SK-MEL-5 (cell line): Measurements from ENCODE around the gene PEX5. TPM values are rescaled to one million over a fixed set of nuclear protein-coding genes. Genes with fewer than 3 reads are reported as not detected.
"Not testable (repeated sequence)": the region's sequence is repeated elsewhere in the genome, so short reads cannot be mapped to it uniquely, and the experiment has no call there.

Experiments used
- DNase-seq: peaks from one replicate; pipeline ENCODE4 v3.0.0-alpha.2; 2016; ENCODE audit warnings: low read depth, low spot score
- in situ Hi-C: cut with HindIII; loops from 2 replicates; pipeline ENCODE4 v1.10.0; 2016; ENCODE audit warnings: low sequenced_read_pairs, high pct_unique_total_duplicates, low pct_unique_long_range_greater_than_20kb
- total RNA-seq: library from RNA; depleted of rRNA; stranded (reverse); fragments of >200 nt; shearing (Covaris generic); gene quantifications from 2 replicates; pipeline ENCODE4 v1.2.3, GENCODE V29; 2014

The PEX5 gene
- total RNA-seq, 1 experiment from 2014 or later, result 23.7 TPM

DNA sequence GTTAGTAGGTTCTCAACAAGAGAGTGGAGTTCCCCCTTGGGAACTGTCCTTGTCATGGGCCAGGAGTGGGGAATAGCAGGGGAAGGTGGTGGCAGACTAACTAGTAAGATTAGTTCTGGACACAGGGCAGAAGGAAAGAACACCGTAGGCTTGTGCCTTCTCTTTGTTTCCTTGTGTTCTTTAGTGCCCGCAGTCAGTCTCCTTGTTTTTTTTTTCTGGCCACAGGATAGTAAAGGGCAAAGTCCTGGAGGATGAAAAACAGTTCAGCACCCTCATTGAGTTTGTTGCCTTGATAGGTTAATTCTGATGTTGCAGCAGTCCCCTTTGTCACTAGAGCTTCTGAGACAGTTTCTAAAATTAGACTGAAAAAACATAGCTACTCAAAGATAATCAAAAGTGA lies 8.4 kb downstream of the PEX5 start:
- no peak for DNase-seq
- in situ Hi-C loops, result no loop called here

DNA sequence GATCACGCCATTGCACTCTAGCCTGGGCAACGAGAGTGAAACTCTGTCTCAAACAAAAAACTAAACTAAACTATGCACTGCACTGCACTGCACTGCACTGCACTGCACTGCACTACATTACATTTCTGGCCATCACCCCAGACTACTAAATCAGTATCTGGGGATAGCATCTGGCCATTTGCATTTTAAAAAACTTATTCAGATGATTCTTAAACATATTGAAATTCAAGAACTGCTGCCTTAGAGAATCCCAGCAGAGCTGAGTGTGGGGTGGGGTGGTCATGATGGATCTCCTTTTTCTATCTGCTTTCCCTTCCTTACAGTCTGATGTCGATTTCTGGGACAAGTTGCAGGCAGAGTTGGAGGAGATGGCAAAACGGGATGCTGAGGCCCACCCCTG lies 13.6 kb downstream of the PEX5 start:
- no peak for DNase-seq
- in situ Hi-C loops, result no loop called here

DNA sequence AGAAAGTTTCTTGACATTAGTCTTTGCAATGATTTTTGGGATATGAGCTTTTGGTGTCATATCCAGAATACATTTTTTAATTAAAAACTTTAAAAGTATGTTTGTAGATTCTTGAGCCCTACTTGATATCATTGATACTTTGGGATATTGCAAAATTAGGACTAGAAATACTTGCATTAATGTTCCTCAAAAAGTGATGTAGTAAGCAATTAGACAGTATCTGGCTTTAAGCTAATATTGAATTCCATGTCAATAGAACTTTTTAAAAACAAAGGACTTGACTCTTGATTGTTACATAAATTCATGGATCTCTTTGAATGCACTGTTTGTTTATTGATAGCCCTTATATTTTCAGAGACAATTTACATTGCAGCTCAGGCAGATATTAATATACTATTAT lies 15.6 kb downstream of the PEX5 start:
- in situ Hi-C loops, result no loop called here
- DNase-seq, result no peak

DNA sequence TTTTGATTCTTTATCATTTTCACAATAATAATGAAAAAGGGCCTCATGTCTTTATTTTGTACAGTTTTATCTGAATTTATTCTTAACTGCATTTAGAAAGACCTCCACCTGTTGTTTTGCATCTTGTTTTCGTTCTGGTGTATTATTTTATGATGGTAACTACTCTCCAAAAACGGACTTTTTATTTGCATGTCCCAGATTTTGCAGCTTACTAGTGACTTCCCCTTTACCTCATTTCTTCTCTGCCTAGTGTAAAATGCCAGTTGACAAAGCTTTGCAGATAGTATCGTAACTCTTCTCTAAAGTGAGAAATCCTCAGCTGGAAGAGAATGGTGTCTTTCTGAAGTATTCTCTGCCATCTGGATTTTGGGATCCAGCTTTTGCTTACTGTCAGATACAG lies 17.2 kb downstream of the PEX5 start:
- no peak for DNase-seq
- in situ Hi-C loops, result no loop called here

DNA sequence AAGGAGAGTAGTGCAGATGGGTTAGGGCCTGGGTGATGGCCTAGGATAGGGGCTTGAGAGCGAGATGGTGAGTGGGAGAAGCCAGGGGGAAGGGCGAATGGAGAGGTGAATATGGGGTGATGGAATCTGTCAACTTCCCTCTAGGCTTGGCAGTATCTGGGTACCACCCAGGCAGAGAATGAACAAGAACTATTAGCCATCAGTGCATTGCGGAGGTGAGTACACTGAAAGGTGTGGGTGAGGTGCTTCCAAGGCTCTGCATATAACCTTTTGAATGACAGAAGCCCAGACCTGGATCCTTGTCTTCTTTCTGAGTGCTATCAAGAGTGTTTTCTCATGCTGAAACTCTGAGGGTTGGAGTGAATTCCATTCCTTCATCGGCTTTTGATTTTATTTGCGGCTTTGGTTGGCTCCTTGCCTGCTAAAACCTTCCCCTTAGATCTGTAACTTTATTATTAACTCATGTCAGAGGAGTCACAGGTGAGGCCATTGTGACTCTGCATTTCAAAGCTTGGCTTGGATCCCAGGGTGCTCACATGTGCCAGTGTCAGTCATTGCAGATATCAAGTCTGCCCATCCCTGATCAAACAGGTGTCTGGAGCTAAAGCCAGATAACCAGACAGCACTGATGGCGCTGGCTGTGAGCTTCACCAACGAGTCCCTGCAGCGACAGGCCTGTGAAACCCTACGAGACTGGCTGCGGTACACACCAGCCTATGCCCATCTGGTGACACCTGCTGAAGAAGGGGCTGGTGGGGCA lies 18.6 kb downstream of the PEX5 start:
- in situ Hi-C loops, result no loop called here
- DNase-seq, result no peak

DNA sequence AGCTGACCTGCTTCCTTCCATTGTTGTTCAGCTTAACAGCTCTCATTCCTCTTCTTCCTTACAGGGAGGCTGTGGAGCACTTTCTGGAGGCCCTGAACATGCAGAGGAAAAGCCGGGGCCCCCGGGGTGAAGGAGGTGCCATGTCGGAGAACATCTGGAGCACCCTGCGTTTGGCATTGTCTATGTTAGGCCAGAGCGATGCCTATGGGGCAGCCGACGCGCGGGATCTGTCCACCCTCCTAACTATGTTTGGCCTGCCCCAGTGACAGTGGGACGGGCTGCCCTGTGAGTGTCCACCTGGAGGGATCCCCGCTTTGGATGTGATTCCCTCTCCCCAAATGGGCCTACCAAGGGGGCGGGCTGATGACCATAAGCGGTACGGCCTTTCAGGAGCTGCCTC lies 20.5 kb downstream of the PEX5 start:
- in situ Hi-C loops, result no loop called here
- DNase-seq, result no peak

DNA sequence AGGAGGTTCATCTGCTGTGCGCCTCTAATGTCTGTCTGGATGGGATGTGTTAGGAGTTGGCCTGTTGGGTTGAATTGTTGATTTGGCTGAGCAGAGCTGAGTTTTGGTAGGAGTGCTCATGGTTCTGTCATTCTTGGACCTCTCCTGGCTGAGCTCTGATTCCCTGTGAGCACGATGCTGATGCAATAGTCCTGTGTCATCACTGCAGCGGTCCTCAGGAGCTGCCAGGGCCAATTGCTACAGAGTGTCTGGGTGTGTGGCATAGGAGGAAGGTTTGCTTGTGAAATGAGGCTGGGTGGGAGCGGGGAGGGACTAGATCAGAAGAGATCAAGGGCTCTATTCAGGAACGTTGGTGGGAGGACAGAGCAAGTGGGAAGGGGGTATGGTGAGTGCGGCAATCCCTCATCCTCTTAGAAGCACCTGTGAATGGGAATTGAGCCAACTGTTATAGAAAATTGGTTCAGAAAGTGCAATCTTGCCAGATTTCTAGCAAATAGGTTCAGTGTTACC lies 21.2 kb downstream of the PEX5 start:
- no peak for DNase-seq
- in situ Hi-C loops, result no loop called here

DNA sequence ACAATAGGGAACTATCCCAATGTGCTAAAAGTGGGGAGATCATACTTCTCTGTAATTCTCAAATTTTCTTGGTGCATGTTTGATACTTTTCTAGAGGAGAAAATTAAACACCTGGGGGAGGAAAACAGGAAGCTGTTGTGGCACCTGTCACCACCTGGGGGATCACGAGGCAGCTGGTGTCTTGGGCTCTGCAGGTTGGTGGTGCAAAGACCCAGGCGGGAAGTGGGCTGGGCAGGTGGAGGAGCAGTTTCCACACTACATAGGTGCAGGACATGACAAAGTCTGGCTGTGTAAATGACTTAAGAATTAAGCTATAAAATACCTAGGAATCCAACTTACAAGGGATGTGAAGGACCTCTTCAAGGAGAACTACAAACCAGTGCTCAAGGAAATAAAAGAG lies 23.2 kb downstream of the PEX5 start:
- no peak for DNase-seq
- in situ Hi-C loops, result no loop called here

DNA sequence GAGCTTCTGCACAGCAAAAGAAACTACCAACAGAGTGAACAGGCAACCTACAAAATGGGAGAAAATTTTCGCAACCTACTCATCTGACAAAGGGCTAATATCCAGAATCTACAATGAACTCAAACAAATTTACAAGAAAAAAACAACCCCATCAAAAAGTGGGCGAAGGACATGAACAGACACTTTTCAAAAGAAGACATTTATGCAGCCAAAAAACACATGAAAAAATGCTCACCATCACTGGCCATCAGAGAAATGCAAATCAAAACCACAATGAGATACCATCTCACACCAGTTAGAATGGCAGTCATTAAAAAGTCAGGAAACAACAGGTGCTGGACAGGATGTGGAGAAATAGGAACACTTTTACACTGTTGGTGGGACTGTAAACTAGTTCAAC lies 24.3 kb downstream of the PEX5 start:
- DNase-seq, in situ Hi-C loops: not testable (repeated sequence)

DNA sequence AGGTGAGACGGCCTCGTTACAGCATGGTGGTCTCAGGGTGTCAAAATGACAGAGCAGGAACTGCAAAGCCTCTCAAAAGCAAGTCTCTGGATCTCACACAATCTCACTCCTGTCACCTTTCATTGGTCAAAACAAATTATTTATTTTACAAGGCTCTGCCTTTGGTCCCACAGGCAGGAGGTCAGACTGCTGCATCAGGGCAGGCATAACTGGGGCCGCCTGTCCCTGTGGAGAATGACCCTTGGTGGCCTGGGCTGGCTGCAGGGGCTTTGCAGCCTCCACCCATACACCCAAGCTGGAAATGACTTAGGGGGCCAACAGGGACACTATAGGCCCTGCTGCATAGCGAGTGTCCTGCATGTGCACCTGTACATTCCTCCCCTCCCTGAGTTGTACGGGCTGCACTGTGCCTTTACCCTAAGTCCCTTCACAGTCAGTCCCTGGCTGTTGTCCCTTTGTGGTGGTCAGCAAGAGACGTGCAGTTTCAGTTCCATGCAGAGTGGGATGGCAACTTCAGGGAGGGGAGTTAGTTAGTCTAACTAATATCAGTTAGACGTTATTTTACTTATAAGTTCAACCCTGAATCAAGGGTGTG lies 28.1 kb downstream of the PEX5 start:
- DNase-seq, result no peak
- in situ Hi-C loops, result no loop called here

DNA sequence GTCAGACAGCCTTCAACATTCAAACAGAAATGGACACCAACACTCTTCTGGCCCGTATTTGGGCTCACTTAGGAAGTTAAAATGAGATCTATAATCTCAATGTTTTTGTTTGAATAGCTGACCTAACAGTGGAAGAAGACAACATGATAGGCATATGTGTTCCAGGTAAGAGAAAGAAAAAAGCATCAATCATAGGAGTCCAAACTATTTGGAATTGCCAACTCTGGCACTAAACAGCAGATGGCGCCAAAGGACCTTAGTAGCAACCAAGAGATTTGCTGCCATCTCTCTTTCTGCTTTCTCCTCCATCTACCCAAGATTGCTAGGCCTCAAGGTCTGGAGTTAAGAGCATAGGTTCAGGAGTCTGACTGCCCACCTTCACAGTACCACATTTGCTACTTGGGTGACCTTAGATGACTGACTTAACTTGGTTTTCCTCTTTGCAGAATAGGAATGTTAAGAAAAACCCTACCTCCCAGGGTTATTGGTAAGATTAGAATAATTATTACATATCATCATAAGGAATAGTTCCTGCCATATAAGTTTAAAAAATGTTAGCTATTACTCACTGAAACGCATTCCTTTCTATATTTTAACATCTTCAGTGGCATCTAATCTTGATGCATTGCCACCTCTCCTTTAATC lies 30.2 kb downstream of the PEX5 start:
- in situ Hi-C loops, result no loop called here
- DNase-seq, result peak; percentile 85

DNA sequence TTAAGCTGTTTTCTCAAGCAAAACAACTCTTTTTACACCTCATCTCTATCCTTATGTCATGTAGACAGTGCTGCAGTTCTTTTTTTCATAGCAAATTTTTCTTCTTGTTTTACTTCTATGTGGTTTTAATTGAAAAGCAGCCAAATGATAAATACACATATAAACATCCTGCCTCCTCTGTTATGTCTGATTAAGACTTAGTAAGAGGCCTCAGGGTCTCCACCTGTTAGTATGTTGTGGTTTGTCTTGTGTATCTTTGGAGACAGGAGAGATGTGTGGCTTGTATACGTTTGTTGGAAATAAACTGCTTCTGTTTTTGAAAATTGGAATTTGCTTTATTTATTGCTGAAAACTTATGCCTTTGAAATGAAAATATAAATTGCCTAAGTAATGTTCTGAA lies 32.0 kb downstream of the PEX5 start:
- DNase-seq, result no peak
- in situ Hi-C loops, result no loop called here

DNA sequence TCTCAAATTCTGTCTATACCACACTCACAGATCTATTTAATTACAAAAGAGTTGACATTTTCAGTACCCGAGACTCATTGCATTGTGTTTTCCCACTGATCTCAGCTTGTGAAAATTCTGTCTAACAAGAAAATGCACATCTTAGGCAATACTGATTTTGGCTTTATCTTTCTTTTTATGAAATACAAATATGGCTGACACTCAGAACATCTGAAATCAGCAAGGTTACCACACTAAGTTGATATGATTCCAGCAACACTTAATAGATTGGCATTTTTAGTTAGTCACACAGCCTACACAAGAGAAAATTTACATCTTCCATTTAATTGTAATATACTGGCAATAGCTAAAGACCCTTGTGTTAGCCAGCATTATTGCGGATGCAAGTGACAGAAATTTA lies 40.3 kb downstream of the PEX5 start:
- no peak for DNase-seq
- in situ Hi-C loops, result no loop called here

DNA sequence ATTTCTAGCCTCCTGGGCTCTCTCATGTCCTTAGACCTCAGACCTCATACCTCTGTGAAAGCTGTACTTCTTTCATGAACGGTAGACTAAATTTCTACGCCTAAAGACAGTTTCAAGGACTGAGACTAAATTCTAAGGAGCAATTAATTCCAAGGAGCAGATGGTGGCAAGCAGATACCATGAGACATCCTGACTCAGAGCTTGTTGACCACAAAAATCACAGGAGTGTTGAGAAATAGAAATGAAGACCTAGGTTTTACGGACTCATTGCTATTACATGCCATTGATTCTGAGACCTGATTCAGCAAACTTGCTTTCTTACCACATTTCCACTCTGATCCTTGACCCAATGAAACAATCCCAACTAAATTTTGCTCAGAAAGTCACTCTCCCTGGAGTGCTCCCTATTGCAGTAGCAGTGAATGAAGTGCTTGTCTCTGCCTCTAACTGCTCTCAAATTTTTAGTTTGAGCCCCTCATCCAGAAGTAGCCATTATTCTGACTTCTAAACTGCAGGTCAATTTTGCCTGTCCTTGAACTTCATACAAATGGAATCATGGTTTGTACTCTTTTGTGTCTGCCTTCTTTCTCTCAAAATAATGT lies 52.0 kb downstream of the PEX5 start:
- no peak for DNase-seq
- in situ Hi-C loops, result no loop called here

DNA sequence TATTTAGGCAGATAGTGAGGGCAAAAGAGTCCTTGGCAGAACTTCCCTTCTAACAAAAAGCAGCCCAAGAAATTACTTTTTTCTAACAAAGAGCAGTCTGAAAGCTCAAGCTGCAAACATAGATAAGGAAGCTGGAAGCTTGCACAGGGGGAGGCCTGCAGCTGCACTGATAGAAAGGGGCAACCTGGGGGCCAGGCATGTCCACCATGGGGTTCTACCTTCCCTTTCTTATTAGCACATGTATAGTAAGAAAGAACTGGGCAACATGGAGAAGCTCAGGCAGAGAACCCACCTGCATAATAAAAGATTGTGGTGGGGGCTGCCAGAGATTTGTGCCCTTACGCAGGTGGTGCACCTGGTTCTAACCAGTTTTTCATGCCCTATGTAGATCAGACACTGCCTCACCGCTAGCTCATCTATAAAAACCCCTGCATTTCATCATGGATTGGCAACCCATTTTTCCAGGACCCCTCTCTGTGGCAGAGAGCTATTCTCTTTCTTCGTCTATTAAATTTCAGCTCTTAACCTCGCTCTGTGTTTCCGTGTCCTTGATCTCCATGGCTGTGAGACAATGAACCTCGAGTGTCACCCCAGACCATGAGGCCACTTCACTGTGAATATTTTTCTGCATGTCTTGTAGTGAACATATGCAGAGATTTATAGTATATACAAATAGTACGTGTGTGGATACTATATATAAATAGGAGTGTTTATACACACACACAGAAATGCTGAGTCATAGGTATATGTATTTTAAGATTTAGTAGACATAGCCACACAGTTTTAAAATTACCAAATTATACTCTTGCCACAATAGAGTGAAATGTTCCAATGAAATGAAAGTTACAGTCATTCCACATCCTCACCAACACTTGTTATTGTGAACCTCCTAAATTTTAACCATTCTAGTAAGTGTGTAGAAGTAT lies 53.0 kb downstream of the PEX5 start:
- DNase-seq, result no peak
- in situ Hi-C loops, result no loop called here

DNA sequence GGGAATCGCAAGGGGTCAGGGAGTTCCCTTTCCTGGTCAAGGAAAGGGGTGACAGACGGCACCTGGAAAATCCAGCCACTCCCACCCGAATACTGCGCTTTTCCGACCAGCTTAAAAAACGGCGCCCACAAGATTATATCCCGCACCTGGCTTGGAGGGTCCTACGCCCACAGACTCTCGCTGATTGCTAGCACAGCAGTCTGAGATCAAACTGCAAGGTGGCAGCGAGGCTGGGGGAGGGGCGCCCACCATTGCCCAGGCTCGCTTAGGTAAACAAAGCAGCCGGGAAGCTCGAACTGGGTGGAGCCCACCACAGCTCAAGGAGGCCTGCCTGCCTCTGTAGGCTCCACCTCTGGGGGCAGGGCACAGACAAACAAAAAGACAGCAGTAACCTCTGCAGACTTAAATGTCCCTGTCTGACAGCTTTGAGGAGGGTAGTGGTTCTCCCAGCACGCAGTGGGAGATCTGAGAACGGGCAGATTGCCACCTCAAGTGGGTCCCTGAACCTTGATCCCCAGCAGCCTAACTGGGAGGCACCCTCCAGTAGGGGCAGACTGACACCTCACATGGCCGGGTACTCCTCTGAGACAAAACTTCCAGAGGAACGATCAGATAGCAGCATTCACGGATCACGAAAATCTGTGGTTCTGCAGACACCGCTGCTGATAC lies 62.0 kb downstream of the PEX5 start:
- in situ Hi-C loops, DNase-seq: not testable (repeated sequence)

DNA sequence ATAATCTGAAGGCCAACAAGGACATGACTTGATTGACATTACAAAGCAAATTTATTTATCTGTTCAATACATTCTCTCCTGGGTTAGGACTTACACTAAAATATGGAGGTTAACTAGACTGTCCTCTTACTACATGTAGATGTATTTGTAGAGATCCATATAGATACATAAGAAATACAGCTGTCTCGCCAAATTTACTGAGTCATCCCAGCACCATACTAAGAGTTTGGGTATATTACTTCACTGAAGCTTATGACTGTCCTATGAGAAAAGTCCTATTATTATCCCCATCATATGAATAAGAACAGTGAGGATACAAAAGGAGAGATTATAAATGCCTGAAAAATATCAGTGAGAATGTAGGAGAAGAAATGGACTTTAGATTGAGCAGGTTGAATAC lies 69.6 kb downstream of the PEX5 start:
- in situ Hi-C loops, result no loop called here
- DNase-seq, result no peak
